A172 (cell line): ENCODE measurements around the gene MRPL16. TPM values are rescaled to one million over a fixed set of nuclear protein-coding genes. Genes with fewer than 3 reads are reported as not detected.

Source experiments
- DNase-seq: peaks from one replicate; pipeline ENCODE4 v3.0.0-alpha.2; 2015; ENCODE audit warnings: low spot score
- total RNA-seq: library from RNA; depleted of rRNA; stranded (reverse); fragments of >200 nt; shearing (Covaris generic); gene quantifications from 2 replicates; pipeline ENCODE4 v1.2.3, GENCODE V29; 2014; rRNA removed

The MRPL16 gene
- total RNA-seq, 1 experiment from 2014 or later = 66.5 TPM

GRCh38 chr11:59771605-59772004 lies 39.0 kb downstream of the MRPL16 start:
- DNase-seq = no peak

- DNase-seq = no peak
Observed at GRCh38 chr11:59770869-59771268, 39.7 kb downstream of the MRPL16 start.

GRCh38 chr11:59770319-59770718 lies 40.3 kb downstream of the MRPL16 start:
- no peak for DNase-seq

GRCh38 chr11:59769828-59770227 lies 40.8 kb downstream of the MRPL16 start:
- no peak for DNase-seq

- peak; percentile 77 for DNase-seq
Observed at GRCh38 chr11:59769111-59769510, 41.5 kb downstream of the MRPL16 start.

GRCh38 chr11:59767225-59767611 lies 43.4 kb downstream of the MRPL16 start:
- no peak for DNase-seq

- no peak for DNase-seq
Observed at GRCh38 chr11:59766542-59767224, 43.9 kb downstream of the MRPL16 start.

GRCh38 chr11:59765068-59765735 lies 45.4 kb downstream of the MRPL16 start:
- no peak for DNase-seq

- no peak for DNase-seq
Observed at GRCh38 chr11:59761993-59762392, 48.6 kb downstream of the MRPL16 start.

GRCh38 chr11:59760771-59761170 lies 49.8 kb downstream of the MRPL16 start:
- DNase-seq = no peak

- DNase-seq = no peak
Observed at GRCh38 chr11:59759900-59760299, 50.7 kb downstream of the MRPL16 start.

- DNase-seq = no peak
Observed at GRCh38 chr11:59758401-59759037, 52.1 kb downstream of the MRPL16 start.

- peak; percentile 74 for DNase-seq
Observed at GRCh38 chr11:59756845-59757244, 53.7 kb downstream of the MRPL16 start.

- peak; percentile 41 for DNase-seq
Observed at GRCh38 chr11:59756558-59756840, 54.1 kb downstream of the MRPL16 start.

Other genes with a start within 250 kb of the MRPL16 start
- gene OSBP, start 195.0 kb downstream of the MRPL16 start, total RNA-seq = 16.6 and 16.7 TPM in 2 replicates
- gene PATL1, start 141.7 kb downstream of the MRPL16 start, total RNA-seq = 19.9 and 20.3 TPM in 2 replicates
- not detected in 2 replicates for gene OR10V1, start 96.9 kb downstream of the MRPL16 start, total RNA-seq
- 53.2 and 70.0 TPM in 2 replicates for gene STX3, start 55.4 kb downstream of the MRPL16 start, total RNA-seq
- gene CBLIF, start 34.7 kb upstream of the MRPL16 start, total RNA-seq = not detected in 2 replicates
- gene TCN1, start 55.7 kb upstream of the MRPL16 start, total RNA-seq = 0.12 TPM in 1 of 2 replicates, not detected in the other
- not detected in 2 replicates for gene OOSP3, start 68.0 kb upstream of the MRPL16 start, total RNA-seq
- not detected in 2 replicates for gene OOSP1, start 127.7 kb upstream of the MRPL16 start, total RNA-seq
- not detected in 2 replicates for gene OOSP4A, start 153.3 kb upstream of the MRPL16 start, total RNA-seq
- not detected in 2 replicates for gene OOSP4B, start 206.4 kb upstream of the MRPL16 start, total RNA-seq
- gene OOSP2, start 229.6 kb upstream of the MRPL16 start, total RNA-seq = not detected in 2 replicates
- not detected in 2 replicates for gene MS4A3, start 245.9 kb upstream of the MRPL16 start, total RNA-seq